GM18873 (cell line): ENCODE data around the gene ELAVL2.

ENCODE experiments used
- ATAC-seq: cut with Tn5 transposase; IDR thresholded peaks from one replicate; pipeline ENCODE4 v1.9.1; 2021; ENCODE audit warnings: mild to moderate bottlenecking, moderate library complexity, moderate number of reproducible peaks; ENCODE audit not compliant: unreplicated experiment, low FRiP score

Gene ELAVL2

GRCh38 chr9:23822261-23823169 lies 3.5 kb downstream of the ELAVL2 start:
- ATAC-seq: no peak

DNA sequence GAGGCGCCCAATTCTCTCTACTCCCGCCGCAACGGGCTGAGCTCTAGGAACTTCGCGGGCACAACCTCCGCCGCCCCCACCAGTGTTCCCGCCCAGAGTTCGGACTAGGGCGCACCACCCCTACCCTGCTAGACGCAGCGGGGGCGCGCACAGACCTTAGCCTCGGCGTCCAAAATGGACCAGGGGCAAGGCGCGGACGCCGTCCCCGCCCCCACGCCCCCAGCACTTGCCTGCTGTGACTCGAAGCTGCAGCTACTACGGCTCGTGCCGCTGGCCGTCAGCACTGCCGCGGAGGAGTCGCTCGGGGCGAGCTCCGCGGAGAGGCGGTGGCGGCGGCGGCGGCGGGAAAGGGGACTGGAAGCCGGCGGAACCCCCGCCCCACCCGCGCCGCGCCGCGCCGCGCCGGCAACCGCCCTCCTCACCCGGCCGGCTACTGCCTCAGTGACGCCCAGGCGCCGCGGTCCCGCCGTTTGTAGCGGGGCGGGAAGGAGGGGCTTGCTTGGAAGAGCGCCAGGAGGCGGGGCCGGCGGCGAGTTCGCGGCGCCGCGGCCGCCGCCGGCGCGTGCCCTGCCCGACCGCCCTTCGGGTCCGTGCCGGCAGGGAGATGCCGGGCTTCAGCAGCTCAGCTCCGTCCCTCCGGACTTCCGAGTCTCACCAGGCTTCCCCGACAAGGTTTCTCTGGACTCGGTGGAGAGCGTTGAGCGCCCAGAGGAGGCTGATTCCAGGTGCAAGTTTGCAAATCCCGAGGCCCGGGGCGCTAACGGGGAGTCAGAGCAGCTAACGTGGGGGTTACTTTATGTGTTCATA lies 4.5 kb downstream of the ELAVL2 start:
- ATAC-seq: no peak

DNA sequence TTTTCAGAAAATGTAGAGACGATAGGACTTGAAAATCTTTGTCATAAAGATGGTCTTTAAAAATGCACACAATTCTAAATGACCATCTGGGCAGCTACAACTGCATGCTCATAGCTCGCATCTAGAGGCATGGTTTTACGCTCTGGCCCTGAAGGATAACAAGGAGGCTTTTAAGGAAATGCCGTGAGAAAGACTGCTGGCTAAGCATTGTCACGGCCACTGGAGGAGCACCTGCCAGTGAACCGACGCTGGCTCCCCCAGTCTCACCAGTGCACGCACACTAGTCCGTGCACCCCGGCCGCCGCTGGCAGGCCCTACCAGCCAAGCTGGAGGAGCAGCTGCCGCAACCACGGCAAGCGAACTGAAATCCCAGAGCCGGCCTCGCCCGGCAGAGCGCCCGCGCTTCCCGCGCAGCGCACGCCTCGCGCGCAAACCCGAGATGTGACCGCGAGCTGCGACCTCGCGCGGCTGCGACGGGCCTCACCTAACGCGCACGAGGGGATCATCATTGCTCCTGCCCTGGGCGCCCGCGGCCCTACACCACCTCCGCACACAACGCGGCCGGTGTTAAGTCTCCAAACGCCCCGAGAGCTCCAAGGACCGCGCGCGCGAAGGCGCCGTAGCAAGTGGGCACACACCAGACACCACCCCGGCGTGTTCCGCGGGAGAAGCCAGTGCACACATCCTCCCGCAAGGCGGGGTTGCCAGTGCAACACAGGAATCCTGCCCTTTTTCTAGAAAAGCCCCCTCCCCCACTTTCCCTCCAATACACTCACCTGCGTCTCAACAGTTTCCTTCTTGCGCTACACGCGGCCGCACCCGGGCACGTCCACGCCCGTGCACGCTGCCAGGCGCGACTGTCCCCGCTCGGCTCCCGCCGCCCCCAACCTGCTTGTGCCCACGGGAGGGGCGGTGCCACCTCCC lies 5.3 kb downstream of the ELAVL2 start:
- no peak for ATAC-seq

- ATAC-seq: no peak
Measured at GRCh38 chr9:23819403-23819802, 6.6 kb downstream of the ELAVL2 start.

- no peak for ATAC-seq
Measured at GRCh38 chr9:23814243-23814642, 11.8 kb downstream of the ELAVL2 start.

DNA sequence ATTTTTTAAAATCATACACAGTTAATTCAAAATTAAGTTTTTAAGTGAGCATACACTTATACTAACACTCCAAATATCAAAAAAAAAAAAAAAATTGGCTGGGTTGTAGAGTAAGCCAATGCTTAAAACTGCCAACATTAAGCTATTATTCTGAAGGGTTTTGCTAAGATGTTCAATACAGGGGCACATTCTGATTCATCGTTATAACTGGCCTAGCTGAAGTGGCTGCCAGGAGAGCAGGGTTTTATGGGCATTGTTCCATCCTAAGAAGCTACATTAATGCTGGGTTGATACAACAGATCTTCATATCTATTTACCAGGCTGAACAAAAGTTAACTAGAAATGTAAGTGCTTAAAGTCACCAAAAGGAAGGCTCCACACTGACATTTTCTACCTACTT lies 13.4 kb downstream of the ELAVL2 start:
- ATAC-seq: no peak

DNA sequence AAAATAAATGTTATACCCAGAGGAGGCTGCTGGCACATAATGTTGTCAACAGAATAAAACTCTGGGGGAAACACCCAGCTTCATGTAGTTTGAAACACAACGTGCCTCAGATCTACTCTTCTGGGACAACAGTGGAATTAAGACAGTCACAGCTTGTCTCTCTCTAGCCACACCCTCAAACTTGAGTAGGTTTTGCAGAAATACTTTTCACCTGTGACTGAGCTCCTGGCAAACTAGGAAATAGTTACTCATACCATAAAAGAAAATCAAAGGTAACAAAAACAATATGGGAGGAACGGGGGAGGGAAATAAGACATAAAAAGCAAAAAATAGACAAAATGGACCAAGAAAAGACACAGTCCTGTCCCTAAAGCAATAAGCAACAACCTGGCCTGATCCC lies 14.4 kb downstream of the ELAVL2 start:
- ATAC-seq: no peak

DNA sequence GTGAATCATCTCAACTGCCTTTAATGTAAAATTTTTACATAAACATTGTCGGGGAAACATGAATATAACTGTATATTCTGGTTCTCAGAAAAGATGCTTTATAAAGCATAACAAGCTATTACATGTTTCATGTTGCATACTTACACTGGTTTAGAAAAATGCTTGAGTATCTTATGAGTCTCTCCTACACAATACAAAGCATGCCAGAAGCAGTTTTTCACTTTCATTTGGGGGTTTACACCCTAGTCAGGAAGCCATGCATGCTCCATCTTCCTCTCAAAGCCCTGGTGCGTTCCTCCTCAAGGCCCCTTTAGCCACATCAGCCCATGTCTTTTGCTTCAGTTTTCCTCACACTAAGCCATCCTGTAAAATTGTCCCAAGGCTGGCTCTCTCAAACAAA lies 22.8 kb downstream of the ELAVL2 start:
- ATAC-seq: no peak

DNA sequence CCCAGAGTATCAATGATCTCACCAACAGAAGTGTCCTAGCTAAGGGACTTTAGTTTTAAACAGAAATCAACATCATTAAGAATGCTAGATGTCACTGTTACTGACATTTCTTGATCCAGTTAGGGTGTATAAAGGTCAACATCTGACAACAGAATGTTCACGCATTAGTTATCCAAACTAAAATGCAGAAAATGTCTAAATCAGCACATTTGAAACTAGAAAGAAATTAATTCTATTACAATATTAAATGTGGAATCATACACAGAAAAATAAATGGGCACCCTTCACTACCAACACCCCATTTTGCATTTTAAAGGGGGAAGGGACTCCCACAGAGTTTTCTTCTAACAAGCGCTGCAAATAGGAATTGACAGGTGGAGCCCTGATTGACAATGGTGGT lies 24.5 kb downstream of the ELAVL2 start:
- no peak for ATAC-seq

GRCh38 chr9:23799521-23799920 lies 26.5 kb downstream of the ELAVL2 start:
- ATAC-seq: no peak

GRCh38 chr9:23798325-23798724 lies 27.7 kb downstream of the ELAVL2 start:
- ATAC-seq: no peak

DNA sequence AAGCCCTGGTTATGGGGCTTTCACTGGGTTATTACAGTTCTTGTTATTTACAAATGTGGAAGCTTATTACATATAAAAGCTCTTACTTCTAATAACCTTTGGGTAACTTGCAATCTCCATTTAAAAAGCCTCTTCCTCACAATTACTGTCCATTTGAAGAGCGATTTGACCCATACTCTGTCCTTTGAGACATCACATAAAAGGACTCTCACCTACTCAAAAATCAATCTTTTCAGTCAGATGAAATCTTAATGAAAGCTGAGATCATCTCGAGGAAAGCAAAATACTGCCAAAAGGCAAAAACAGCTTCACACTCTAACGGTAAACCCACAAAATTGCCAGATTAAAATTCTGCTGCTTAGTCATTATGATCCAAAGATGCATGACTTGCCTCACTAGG lies 29.8 kb downstream of the ELAVL2 start:
- ATAC-seq: no peak

DNA sequence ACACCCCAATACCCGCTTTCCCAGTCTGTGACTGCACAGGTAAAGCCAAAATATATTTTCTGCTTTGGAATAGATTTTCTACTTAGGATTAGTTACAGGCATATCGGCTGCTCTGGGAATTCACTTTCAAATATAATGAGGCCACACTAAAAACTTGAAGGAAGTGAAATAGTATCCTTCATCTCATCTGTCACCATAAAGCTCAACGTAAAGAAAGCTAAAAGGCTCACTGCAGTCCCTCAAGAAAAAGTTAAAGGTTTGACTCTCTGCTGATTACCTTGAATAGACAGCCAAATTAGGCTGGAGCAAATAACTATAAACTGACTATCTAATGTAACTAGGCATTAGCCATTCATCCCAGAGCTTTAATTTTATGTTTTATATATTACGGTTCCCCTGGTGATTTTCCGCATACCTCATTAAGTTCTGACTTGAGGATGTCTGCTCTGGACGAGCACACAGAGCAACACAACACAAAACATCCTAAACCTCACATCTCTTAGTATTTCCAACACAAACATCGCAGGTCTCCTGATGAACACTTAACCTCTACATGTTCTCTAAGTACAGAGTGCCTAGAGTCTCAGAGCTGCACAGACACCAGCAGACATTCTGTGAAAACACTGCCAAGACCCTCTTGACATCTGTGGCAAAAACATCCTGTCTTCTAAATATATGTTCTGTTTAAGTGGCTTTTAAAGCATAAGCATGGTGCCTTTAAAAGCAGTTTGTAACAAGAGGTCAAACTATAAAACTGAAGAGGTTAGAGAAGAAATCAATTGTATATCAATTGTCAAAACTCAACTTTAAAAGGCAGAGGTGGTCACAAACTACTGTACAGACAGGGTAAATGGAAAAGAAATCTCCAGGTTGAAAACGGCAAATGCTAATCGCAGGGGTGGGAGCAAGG lies 35.4 kb downstream of the ELAVL2 start:
- ATAC-seq: no peak

DNA sequence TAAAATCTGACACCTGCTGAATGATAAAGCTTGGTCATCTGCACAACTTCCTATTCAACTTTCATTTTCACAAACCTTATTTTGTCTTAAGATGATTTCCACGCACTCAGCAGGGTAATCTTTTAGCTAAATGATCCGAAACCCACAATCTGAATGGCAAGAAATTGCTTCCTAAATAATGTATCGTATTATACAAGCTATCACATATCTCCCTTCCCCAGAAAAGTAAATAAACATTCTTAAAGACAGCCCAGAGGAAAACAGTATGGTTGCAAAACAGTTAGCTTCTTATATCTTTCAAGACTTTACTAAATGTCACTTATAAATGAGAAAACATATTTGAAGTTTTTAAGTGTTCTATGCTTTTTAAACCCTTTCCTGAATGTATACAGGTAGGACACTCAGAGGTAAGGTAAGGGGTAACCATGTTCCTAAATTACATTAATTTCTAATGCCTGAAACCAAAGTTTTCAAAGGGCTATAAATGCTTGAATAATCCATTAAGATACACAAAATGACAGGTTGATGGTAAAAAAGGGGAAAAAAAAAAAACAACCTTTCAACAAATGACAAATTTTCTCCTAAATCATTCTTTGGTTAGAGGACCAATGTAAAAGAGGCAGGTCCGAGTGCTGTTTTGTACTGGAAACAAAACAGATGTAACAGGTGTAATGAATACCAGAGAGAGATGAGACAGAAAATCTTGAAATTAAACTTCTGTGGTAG lies 36.3 kb downstream of the ELAVL2 start:
- no peak for ATAC-seq

- no peak for ATAC-seq
Measured at GRCh38 chr9:23784962-23785361, 41.1 kb downstream of the ELAVL2 start.

DNA sequence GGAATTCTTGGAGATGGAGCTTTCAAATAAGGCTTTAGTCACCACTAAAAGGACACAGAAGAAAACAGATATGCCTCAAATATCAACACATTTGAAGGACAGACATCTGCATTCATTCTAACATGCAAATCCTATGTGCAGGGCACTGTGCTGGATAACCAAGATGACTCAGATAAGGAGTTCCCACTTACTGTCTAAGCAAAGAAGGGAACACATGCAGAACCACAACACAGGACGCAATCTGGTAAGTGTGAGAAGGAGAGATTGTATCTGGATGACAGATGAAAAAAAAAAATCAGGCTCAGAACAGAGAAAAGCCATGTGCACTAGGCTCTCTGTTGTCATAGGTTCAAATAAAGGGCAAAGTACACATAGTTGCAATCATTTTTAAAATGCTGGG lies 42.5 kb downstream of the ELAVL2 start:
- no peak for ATAC-seq

DNA sequence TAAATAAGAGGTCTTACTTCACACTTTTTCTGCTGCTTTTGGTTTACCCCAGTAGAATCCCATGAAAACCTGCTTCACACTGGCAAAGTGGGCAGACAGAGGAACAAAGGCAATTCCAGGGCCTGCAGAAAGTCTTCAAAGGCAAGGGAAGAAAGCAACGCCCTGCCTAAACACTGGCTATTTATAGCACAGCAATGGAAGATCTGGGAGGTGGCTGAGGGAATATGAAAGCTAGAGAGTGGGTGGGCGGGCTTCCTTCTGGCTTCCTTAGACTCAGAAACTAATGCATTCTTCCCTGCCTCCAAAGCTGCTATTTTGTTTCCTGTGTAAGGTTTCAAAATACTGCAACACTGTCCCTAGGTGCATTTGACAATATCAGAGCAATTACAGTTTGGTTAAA lies 46.8 kb downstream of the ELAVL2 start:
- no peak for ATAC-seq

- ATAC-seq: no peak
Measured at GRCh38 chr9:23777328-23777727, 48.7 kb downstream of the ELAVL2 start.

- ATAC-seq: no peak
Measured at GRCh38 chr9:23775549-23775948, 50.5 kb downstream of the ELAVL2 start.
